Ishikawa (cell line): ENCODE results near the gene TCF7.

Source experiments
- CEBPB ChIP-seq: IDR thresholded peaks from 2 replicates; pipeline ENCODE4 v1.6.1; 2012
- EP300 ChIP-seq: IDR thresholded peaks from 2 replicates; pipeline ENCODE4 v1.6.1; 2012; ENCODE audit warnings: borderline replicate concordance
- RAD21 ChIP-seq: IDR thresholded peaks from 2 replicates; pipeline ENCODE4 v1.6.1; 2012; ENCODE audit warnings: low read depth
- TAF1 ChIP-seq: IDR thresholded peaks from 2 replicates; pipeline ENCODE4 v1.6.1; 2012; ENCODE audit warnings: low read depth, mild to moderate bottlenecking

DNA sequence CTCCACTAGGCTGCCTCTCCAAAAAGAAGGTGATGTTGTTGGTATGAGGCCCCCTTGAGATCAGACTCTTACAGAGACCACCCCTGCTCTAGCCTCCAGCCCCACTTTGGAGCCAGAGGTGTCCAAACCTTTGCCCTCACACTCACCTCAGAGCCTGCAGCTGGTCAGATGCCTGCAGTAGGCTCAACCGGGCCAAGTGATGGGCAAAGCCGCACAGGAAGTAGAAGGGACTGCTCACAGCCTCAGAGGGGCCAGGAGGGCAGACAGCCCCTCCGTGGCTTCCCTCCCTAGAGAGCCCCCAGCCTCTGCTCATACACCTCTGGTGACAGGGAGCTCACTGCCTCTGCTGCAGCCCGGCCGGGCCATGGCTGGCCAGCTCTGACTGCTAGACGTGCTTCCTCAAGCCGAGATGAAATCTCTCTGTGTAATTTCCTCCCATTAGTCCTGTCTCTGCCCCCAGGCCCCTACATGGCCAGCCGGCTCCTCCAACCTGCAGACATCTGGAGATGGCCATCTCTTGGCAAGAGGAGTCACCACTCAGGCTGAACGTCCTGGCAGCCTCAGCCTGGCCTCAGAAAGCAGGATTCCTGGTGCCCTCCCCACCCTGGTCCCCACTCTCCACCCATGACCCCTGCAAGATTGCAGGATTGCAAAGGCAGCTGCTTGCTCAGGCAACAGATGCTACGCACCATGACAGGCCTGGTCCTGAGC is 7.3 kb upstream of the TCF7 start:
- TF ChIP-seq EP300, result no peak
- no peak for TF ChIP-seq TAF1
- no peak for TF ChIP-seq RAD21
- no peak for TF ChIP-seq CEBPB
